IPS-15b (cell line): ENCODE results near the gene CFAP73.

ENCODE experiments used
- H3K27me3 ChIP-seq: one replicate; pipeline ENCODE4 v1.6.1; 2013; ENCODE audit warnings: low read length; ENCODE audit not compliant: control insufficient read depth, insufficient read depth
- H3K36me3 ChIP-seq: one replicate; pipeline ENCODE4 v1.6.1; 2013; ENCODE audit warnings: low read length; ENCODE audit not compliant: control insufficient read depth, insufficient read depth
- H3K4me1 ChIP-seq: one replicate; pipeline ENCODE4 v1.6.1; 2013; ENCODE audit warnings: mild to moderate bottlenecking, low read length; ENCODE audit not compliant: control insufficient read depth, insufficient read depth
- H3K4me3 ChIP-seq: one replicate; pipeline ENCODE4 v1.5.1; 2013; ENCODE audit warnings: low read depth, low read length
- H3K9ac ChIP-seq: one replicate; pipeline ENCODE4 v1.6.1; 2013; ENCODE audit warnings: low read depth, mild to moderate bottlenecking, low read length
- H3K9me3 ChIP-seq: one replicate; pipeline ENCODE4 v1.6.1; 2013; ENCODE audit warnings: mild to moderate bottlenecking, low read length; ENCODE audit not compliant: control insufficient read depth, insufficient read depth

The CFAP73 gene

DNA sequence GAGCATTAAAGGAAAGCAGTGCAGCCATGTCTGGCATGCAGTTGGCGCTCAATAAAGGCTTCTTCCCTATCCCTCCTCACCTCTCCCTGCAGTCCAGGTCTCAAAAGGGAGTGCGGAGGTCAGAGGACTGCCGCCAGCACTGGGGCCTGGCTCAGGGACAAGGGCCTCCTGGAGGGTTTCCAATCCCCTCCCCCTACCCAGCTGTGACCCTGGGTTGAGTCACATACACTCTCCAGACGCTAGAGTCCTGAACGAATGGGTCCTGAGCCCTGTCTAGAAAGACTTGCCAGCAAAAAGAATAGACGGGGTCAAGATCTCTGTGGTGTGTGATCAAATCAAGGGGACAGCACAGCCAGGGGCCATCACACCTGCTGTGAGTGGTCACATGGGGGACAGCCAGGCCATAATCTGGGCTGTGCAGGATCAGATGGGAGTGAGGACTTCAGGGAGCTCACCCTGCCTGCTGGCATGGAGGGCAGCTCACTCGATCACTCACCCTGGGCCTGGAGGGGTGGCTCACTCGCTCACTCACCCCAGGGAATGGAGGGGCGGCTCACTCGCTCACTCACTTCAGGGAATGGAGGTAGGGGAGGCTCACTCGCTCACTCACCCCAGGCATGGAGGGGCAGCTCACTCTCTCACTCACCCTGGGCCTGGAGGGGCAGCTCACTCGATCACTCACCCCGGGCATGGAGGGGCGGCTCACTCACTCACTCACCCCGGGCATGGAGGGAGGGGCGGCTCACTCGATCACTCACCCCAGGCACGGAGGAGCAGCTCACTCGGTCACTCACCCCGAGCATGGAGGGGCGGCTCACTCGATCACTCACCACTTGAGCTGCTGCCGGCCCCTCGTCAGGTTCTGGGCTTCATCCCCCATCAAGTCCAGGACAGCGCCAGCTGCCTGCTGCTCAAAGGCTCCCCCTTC, 12.8 kb downstream of the CFAP73 start:
- peaks cover 5% of the 10 kb centered on the region for H3K4me1 ChIP-seq
- no peak overlapping the region for H3K9ac ChIP-seq
- H3K4me3 ChIP-seq: peak overlapping the region; percentile 11
- H3K27me3 ChIP-seq: no peaks in the 10 kb centered on the region
- H3K36me3 ChIP-seq: peaks cover 37% of the 10 kb centered on the region
- no peaks in the 10 kb centered on the region for H3K9me3 ChIP-seq

DNA sequence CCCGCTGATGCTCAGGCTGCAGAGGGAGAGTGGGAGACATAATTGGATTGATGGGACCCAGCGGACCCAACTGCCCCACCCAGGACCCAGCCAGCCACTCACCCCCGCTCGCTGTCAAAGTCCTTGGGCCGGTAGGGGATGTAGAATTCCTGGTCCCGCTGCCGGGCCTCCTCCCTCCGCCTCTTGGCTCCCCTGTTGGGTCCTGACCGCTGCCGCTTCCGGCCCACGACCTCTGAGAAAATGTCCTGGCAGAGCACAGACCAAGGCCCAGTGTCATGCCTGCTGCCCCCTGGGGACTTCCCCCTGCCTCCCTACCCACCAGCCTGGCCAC, 13.5 kb downstream of the CFAP73 start:
- H3K4me3 ChIP-seq: no peak overlapping the region
- peaks cover 5% of the 10 kb centered on the region for H3K4me1 ChIP-seq
- peaks cover 33% of the 10 kb centered on the region for H3K36me3 ChIP-seq
- H3K27me3 ChIP-seq: no peaks in the 10 kb centered on the region
- no peaks in the 10 kb centered on the region for H3K9me3 ChIP-seq
- no peak overlapping the region for H3K9ac ChIP-seq

DNA sequence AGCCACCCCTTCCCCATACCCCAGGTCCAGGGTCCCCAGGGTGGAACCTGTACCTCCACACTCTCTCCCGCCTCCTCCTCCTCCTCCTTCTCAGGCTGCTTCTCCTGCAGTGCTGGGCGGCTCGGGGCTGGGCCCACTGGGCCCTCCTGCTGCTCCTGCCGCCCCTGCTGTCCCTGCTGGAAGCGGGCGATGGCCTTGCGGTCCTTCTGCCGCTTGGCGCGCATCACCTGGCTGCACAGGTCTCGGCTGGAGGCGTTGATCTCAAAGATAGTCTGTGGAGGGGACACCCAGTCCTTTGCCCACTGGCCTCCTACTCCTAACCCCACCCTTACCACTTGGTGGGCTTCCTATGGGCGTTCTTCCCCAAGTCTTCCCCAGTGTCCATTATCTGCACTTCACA, 14.5 kb downstream of the CFAP73 start:
- H3K9me3 ChIP-seq: no peaks in the 10 kb centered on the region
- no peak overlapping the region for H3K4me3 ChIP-seq
- no peak overlapping the region for H3K9ac ChIP-seq
- H3K36me3 ChIP-seq: peaks cover 32% of the 10 kb centered on the region
- H3K4me1 ChIP-seq: peaks cover 5% of the 10 kb centered on the region
- no peaks in the 10 kb centered on the region for H3K27me3 ChIP-seq

DNA sequence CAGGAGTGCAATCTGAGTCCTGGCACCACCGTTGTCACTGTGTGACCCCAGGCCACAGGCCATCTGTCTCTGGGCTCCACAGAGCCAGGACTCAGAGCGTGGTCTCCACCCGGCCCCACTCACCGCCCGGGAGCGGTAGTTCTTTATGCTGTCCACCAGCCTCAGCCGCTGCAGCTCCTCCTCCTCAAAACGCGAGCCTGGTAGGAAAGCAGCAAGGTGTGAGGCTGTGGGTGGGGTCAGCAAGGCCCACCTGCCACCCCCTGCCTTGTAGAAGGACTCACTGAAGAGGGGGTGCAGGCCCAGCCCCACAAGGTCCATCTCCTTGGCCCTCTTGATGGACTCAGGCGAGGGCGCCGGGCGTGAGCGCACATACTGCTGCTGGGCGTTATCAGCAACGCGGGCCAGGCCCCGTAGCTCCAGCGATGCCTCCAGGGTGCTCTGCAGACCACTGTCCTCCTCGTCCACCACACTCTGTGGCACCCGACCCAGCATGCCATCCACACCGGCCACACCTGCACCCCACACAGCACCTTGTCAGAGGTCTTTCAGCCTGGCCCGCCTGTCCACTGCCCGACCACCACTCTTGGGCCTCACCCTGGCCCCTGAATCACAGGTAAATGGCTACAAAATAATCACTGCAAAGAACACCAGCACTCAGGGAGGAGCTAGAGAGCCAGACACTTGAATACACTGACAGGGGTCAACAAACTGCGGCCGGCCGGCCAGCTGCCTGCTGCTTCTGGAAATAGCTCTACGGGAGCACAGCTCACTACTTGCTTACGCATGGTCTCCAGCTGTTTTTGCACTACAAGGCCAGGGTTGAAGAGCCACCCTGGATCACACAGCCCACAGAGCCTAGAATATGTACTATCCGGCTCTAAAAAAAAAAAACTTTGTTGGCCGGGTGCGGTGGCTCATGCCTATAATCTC, 16.3 kb downstream of the CFAP73 start:
- peaks cover 29% of the 10 kb centered on the region for H3K36me3 ChIP-seq

DNA sequence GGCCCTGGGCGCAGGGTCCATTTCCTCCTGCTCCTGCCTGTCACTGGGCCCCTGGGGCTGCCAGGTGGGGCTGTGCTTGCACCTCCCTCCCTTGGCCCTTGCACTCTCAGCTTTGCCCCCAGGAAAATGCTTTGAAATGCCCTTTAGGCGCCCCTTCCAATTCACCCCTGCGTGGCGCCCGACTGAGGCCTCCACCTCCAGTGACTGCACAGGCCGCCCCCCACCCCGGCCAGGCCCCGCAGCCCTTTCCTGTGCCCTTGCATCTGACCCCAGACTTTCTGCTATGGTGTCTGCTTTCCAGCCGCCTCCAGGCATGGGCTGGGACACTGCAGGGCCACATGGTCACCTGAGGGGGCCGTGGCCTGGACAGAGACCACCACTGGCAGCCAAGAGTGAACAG, 18.3 kb downstream of the CFAP73 start:
- Histone ChIP-seq H3K9ac (no peak overlapping the region), H3K27me3 (no peaks in the 10 kb centered on the region), H3K36me3 (peaks cover 44% of the 10 kb centered on the region), H3K4me1 (no peaks in the 10 kb centered on the region), H3K9me3 (no peaks in the 10 kb centered on the region), H3K4me3 (no peak overlapping the region)

More for the DNA sequence above, 16.3 kb downstream of the CFAP73 start:
- Histone ChIP-seq H3K9me3 (no peaks in the 10 kb centered on the region), H3K4me1 (peaks cover 5% of the 10 kb centered on the region), H3K27me3 (no peaks in the 10 kb centered on the region), H3K4me3 (no peak overlapping the region), H3K9ac (no peak overlapping the region)

DNA sequence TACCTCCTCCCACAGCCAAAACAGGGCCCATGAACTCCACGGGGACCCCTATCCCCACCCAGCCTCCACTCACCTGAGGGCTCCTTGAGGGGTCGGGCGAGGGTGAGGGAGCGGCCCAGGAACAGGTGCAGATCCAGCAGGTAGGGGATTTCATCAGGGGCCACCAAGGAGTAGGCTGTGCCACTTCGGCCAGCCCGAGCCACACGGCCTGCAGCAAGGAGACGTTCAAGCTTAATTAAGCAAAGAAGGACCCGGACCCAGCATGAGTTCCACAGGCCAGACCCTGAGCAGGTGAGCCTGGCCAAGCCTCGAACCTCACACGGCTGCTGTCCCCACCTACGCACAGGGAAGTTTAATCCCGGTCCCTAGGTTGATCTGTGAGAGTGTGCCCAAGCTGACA, 20.2 kb downstream of the CFAP73 start:
- H3K9me3 ChIP-seq: no peaks in the 10 kb centered on the region
- H3K4me3 ChIP-seq: no peak overlapping the region
- H3K36me3 ChIP-seq: peaks cover 47% of the 10 kb centered on the region
- no peaks in the 10 kb centered on the region for H3K27me3 ChIP-seq
- no peaks in the 10 kb centered on the region for H3K4me1 ChIP-seq
- H3K9ac ChIP-seq: no peak overlapping the region

DNA sequence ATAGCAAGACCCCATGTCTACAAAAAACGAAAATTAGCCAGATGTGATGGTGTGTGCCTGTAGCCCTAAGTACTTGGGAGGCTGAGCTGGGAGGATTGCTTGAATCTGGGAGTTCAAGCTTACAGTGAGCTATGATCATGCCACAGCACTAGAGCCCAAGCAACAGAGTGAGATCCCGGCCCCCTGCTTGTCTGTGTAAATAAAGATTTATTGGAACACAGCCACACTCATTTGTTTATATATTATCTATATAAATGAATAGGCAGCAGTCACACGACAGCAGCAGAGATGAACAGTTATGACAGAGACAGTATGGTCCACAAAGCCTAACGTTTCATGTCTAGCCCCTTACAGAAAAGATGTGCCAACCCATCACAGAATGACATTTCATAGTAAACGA, 20.9 kb downstream of the CFAP73 start:
- H3K27me3 ChIP-seq: no peaks in the 10 kb centered on the region
- H3K4me3 ChIP-seq: no peak overlapping the region
- no peak overlapping the region for H3K9ac ChIP-seq
- no peaks in the 10 kb centered on the region for H3K9me3 ChIP-seq
- no peaks in the 10 kb centered on the region for H3K4me1 ChIP-seq
- H3K36me3 ChIP-seq: peaks cover 44% of the 10 kb centered on the region

DNA sequence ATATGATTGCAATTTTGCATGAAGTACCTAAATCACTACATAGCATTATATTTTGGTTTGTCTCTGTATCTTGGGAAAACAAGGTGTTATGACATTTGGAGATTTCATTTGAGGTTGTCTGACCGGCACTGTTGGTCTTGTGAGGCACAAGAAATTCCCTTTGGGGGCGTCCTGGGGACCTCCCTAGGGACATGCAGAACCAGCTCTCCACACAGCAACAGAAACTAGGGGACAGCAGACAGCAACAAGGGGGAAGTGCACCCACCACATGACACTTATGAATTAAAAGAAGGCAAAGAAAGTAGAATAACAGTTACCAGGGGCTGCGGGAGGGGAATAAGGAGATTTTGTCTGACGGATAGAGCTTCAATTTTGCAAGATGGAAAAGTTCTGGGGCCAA, 21.4 kb downstream of the CFAP73 start:
- no peaks in the 10 kb centered on the region for H3K4me1 ChIP-seq
- no peaks in the 10 kb centered on the region for H3K27me3 ChIP-seq
- peaks cover 40% of the 10 kb centered on the region for H3K36me3 ChIP-seq
- no peak overlapping the region for H3K4me3 ChIP-seq
- no peak overlapping the region for H3K9ac ChIP-seq
- no peaks in the 10 kb centered on the region for H3K9me3 ChIP-seq

DNA sequence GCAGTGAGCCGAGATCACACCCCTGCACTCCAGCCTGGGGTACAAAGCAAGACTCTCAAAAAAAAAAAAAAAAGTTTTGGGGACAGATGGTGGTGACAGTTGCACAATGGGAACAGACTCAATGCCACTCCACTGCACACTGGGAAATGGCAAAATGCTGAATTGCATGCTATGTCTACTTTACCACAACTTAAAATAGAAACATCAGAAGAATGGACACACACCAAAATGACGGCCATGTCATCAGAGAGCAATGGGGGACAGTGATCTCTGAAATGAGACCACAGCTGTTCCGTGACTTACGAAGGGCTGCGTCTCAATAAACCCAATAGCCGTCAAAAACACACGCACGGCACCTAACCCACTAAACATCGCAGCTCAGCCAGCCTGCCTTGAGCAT, 22.0 kb downstream of the CFAP73 start:
- H3K9me3 ChIP-seq: no peaks in the 10 kb centered on the region
- no peaks in the 10 kb centered on the region for H3K4me1 ChIP-seq
- no peak overlapping the region for H3K4me3 ChIP-seq
- H3K36me3 ChIP-seq: peaks cover 45% of the 10 kb centered on the region
- no peak overlapping the region for H3K9ac ChIP-seq
- H3K27me3 ChIP-seq: no peaks in the 10 kb centered on the region

DNA sequence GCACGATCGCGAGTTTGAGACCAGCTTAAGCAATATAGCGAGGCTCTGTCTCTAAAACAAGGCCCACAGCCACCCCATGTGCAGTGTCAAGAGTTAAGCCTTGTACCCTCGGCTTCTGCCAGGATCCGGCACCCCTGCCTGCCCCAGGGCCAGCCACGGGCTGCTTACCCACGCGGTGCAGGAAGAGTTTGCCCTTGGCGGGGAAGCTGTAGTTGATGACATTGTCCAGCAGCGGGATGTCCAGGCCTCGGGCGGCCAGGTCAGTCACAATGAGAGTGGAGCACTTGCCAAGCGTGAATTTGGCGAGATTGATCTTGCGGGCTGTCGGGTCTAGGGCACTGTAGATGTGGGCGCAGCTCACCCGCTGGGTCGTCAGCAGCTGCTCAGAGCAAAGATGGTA, 22.7 kb downstream of the CFAP73 start:
- H3K4me3 ChIP-seq: no peak overlapping the region
- no peaks in the 10 kb centered on the region for H3K4me1 ChIP-seq
- no peak overlapping the region for H3K9ac ChIP-seq
- no peaks in the 10 kb centered on the region for H3K9me3 ChIP-seq
- no peaks in the 10 kb centered on the region for H3K27me3 ChIP-seq
- H3K36me3 ChIP-seq: peaks cover 50% of the 10 kb centered on the region

DNA sequence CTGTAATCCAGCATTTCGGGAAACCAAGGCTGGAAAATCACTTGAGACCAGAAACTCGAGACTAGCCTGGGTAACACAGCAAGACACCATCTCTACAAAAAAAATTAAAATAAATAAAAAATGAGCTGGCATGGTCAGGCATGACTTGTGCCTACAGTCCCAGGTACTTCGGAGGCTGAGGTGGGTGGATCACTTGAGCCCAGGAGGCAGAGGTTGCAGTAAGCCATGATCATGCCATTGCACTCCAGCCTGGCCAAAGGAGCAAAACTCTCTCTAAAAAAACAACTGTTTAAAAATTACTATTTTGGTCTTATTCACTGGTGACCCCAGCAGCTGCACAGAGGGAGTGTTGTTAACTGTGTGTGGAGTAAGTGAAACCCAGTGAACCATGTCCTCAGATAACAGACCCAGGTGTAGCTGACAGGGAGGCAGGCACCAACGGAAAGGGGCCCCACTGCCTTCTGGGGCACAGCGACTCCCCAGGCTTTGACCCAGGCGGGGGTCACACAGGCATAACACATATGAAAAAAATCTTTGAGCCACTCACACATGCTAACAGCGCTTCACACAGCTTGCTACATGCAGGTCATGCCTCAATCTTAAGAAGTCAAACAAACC, 23.7 kb downstream of the CFAP73 start:
- Histone ChIP-seq H3K9ac (no peak overlapping the region), H3K9me3 (no peaks in the 10 kb centered on the region), H3K4me3 (no peak overlapping the region), H3K4me1 (no peaks in the 10 kb centered on the region), H3K36me3 (peaks cover 55% of the 10 kb centered on the region), H3K27me3 (no peaks in the 10 kb centered on the region)
